ENCODE data around the gene OR14C36. TPM values are rescaled to one million over a fixed set of nuclear protein-coding genes. Genes with fewer than 3 reads are reported as not detected.

OR14C36 gene
- not detected in 2 replicates for total RNA-seq

GRCh38 chr1:248348475-248348874, at the start of gene OR14C36:
OR14C36 (plus strand) TSS chr1:248348775; CDS start chr1:248348775, 0 bp downstream.

DNA sequence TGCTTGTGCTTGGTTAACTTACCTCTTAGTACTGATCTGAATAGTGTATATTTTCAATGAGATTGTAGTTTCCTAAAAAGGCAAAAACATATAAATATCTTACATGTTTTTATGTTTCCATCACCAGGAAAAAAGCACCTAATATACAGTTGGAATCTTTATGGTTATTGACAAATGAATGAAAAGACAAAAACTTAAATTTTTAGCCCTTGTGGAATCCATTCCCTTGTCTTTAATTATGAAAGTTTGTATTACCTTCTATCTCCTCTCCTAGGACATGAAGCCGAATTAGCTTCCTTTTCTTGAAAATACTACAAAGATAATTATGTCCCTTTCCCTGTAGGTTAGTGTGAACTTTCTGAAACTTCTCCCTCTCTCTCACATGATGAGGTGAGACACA, 45.3 kb upstream of the OR14C36 start, which contains the start of gene OR2T12:
OR2T12 (minus strand) TSS at position 101 of the 400 bp plus-strand sequence. CDS start 7,846 bp downstream, outside the sequence.

GRCh38 chr1:248324468-248324867, 24.1 kb upstream of the OR14C36 start, which contains the start of gene OR2M7:
OR2M7 (minus strand) TSS chr1:248324568; CDS start chr1:248324568, 0 bp downstream.

DNA sequence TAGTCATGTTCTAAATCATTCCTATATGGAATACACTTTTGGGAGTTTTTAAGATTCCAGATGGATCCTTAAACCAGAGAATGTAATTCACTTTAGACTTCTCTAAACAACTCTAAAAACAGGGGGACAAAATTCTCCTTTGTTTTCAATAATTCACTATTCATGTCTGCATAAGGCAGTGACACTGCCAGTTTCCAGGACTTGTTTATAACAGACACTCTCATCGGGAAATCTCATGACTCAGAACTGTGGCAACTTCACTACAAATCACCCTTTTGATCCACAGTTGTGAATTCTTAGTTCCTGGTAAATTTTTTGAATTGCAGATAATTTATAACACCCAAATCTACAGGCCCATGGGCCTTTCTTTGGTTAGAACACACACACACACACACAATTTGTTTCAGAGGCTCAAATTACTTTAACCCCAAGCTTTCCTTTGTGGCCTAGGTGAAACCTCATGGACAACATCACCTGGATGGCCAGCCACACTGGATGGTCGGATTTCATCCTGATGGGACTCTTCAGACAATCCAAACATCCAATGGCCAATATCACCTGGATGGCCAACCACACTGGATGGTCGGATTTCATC, 12.6 kb downstream of the OR14C36 start, which contains the start of gene OR2T4:
OR2T4 (plus strand) TSS at position 545 of the 595 bp plus-strand sequence; CDS start at position 545, 0 bp downstream.

DNA sequence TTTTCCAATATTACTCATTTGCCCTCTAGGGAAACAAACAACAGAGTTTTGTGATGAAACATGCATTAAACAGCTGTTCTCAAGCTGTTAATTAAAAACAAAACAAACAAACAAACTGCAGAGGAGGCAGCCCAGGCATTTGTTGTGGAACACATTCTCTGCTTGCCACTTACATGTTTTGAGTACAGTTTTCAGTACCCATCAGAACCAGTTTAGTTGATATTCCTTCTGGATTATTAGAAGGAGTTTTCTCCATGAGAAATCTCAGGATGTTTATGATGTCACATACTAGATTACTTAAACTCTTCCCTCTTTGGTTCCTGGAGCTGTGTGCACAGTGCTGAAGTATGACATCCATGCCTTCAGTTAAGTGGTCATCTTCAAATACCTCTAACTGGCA, 26.9 kb downstream of the OR14C36 start, which contains the start of gene OR2T6:
OR2T6 (plus strand) TSS at position 301 of the 400 bp plus-strand sequence. CDS start 11,863 bp downstream, outside the sequence.

Other genes starting within 250 kb of the OR14C36 start
- not detected in 2 replicates for gene OR2M5, start 203.6 kb upstream of the OR14C36 start, total RNA-seq
- not detected in 2 replicates for gene OR2M2, start 174.0 kb upstream of the OR14C36 start, total RNA-seq
- gene OR2M3, start 151.5 kb upstream of the OR14C36 start, total RNA-seq = not detected in 2 replicates
- gene OR2M4, start 117.4 kb upstream of the OR14C36 start, total RNA-seq = not detected in 2 replicates
- not detected in 2 replicates for gene OR2T33, start 70.8 kb upstream of the OR14C36 start, total RNA-seq
- not detected in 2 replicates for gene OR2T12, start 45.4 kb upstream of the OR14C36 start, total RNA-seq
- not detected in 2 replicates for gene OR2M7, start 24.2 kb upstream of the OR14C36 start, total RNA-seq
- not detected in 2 replicates for gene OR2T4, start 12.9 kb downstream of the OR14C36 start, total RNA-seq
- not detected in 2 replicates for gene OR2T6, start 27.0 kb downstream of the OR14C36 start, total RNA-seq
- not detected in 2 replicates for gene OR2T1, start 54.3 kb downstream of the OR14C36 start, total RNA-seq
- gene OR2T2, start 96.9 kb downstream of the OR14C36 start, total RNA-seq = not detected in 2 replicates
- gene OR2T3, start 124.6 kb downstream of the OR14C36 start, total RNA-seq = not detected in 2 replicates
- not detected in 2 replicates for gene OR2T5, start 139.8 kb downstream of the OR14C36 start, total RNA-seq
- gene OR2G6, start 159.3 kb downstream of the OR14C36 start, total RNA-seq = not detected in 2 replicates
- gene OR2T29, start 214.0 kb downstream of the OR14C36 start, total RNA-seq = not detected in 2 replicates
- gene OR2T34, start 226.0 kb downstream of the OR14C36 start, total RNA-seq = not detected in 2 replicates
- not detected in 2 replicates for gene OR2T10, start 248.9 kb downstream of the OR14C36 start, total RNA-seq